Endothelial cell of umbilical vein (primary cell): ENCODE measurements around the gene POLR2E. TPM values are rescaled to one million over a fixed set of nuclear protein-coding genes. Genes with fewer than 3 reads are reported as not detected.

Experiments used
- BruUV-seq: library from RNA; stranded (reverse); fragments of 400-500 nt; replicated peaks from 2 replicates; lab custom pipeline; 2021; lab: Mats Ljungman, UMichigan
- CTCF ChIA-PET: fragments of 300-600, 350-600 bp; sonication (Branson Sonifier 250); formaldehyde crosslinking; loops from one replicate; lab custom pipeline; 2021; ENCODE audit warnings: antibody characterized with exemption, inconsistent platforms; lab: Charles Lee
- POLR2A ChIA-PET: fragments of 300-600, 350-600 bp; sonication (Branson Sonifier 250); formaldehyde crosslinking; loops from one replicate; lab custom pipeline; 2021; ENCODE audit warnings: antibody characterized with exemption, inconsistent platforms; lab: Charles Lee
- DNase-seq: peaks from one replicate; pipeline ENCODE4 v3.0.0-alpha.2; 2011; ENCODE audit warnings: low read depth, low spot score
- FAIRE-seq: peaks from 2 replicates; lab custom pipeline; 2011; peaks lifted over from hg19 to GRCh38; lab: Jason Lieb, UNC
- H2AFZ ChIP-seq: 2 replicates; pipeline ENCODE4 v1.6.0; 2012; ENCODE audit warnings: low read depth, low read length, control low read depth, inconsistent platforms
- H3K27ac ChIP-seq: 2 replicates; pipeline ENCODE4 v1.5.1; 2011; ENCODE audit warnings: low read depth, mild to moderate bottlenecking, control low read depth, low read length, moderate library complexity; ENCODE audit not compliant: insufficient read depth
- H3K27me3 ChIP-seq, 2 experiments: 2 replicates each; pipeline versions ENCODE4 v1.6.0 to v1.6.1; 2011; ENCODE audit warnings: low read length in 2 of 2, mixed read lengths in 1 of 2; ENCODE audit not compliant: control insufficient read depth in 2 of 2, insufficient read depth in 2 of 2
- H3K36me3 ChIP-seq, 2 experiments: 2 replicates in 1 of 2; 3 replicates in 1 of 2; pipeline ENCODE4 v1.5.1; 2011; ENCODE audit warnings: low read length in 2 of 2, mild to moderate bottlenecking in 1 of 2, moderate library complexity in 1 of 2; ENCODE audit not compliant: control insufficient read depth in 2 of 2, insufficient read depth in 2 of 2; ENCODE audit errors: extremely low read depth in 1 of 2
- H3K4me1 ChIP-seq: 3 replicates; pipeline ENCODE4 v1.5.1; 2011; ENCODE audit warnings: mild to moderate bottlenecking, low read length; ENCODE audit not compliant: control insufficient read depth, insufficient read depth; ENCODE audit errors: extremely low read depth
- H3K4me2 ChIP-seq: 2 replicates; pipeline ENCODE4 v1.6.1; 2011; ENCODE audit warnings: low read length, control low read depth, mixed read lengths; ENCODE audit not compliant: insufficient read depth
- H3K4me3 ChIP-seq, 3 experiments: fragments of 200-600 bp in 1 of 3; sonication (generic), shearing (Covaris generic) in 1 of 3; replicated peaks in 1 of 3; 2 replicates each; pipeline ENCODE4 v1.5.1; 2011 to 2016; ENCODE audit warnings: control low read depth in 3 of 3, low read length in 3 of 3, mild to moderate bottlenecking in 2 of 3, inconsistent platforms in 1 of 3, low read depth in 1 of 3, moderate library complexity in 1 of 3; ENCODE audit not compliant: insufficient read depth in 1 of 3
- H3K79me2 ChIP-seq: 2 replicates; pipeline ENCODE4 v1.6.0; 2012; ENCODE audit warnings: low read length, inconsistent platforms; ENCODE audit not compliant: control insufficient read depth, insufficient read depth
- H3K9ac ChIP-seq: replicated peaks from 2 replicates; pipeline ENCODE3; 2011; ENCODE audit warnings: low read length, control low read depth; ENCODE audit not compliant: insufficient read depth; ENCODE audit errors: extremely low read depth
- H3K9me1 ChIP-seq: replicated peaks from 3 replicates; pipeline ENCODE4 v1.6.0; 2011; ENCODE audit warnings: mild to moderate bottlenecking, low read length; ENCODE audit not compliant: control insufficient read depth, insufficient read depth; ENCODE audit errors: extremely low read depth
- H3K9me3 ChIP-seq: replicated peaks from 2 replicates; pipeline ENCODE4 v1.5.1; 2012; ENCODE audit warnings: low read length, inconsistent platforms; ENCODE audit not compliant: control insufficient read depth, insufficient read depth
- H4K20me1 ChIP-seq: replicated peaks from 2 replicates; pipeline ENCODE3; 2011; ENCODE audit warnings: mild to moderate bottlenecking, low read length; ENCODE audit not compliant: control insufficient read depth, insufficient read depth; ENCODE audit errors: extremely low read depth
- EZH2 ChIP-seq: IDR thresholded peaks from 2 replicates; pipeline ENCODE4 v1.6.1; 2012; ENCODE audit warnings: borderline replicate concordance, low read depth, mild to moderate bottlenecking, moderate library complexity, low read length, inconsistent platforms; ENCODE audit not compliant: severe bottlenecking
- FOS ChIP-seq: IDR thresholded peaks from 2 replicates; pipeline ENCODE4 v1.6.1; 2011; ENCODE audit warnings: mild to moderate bottlenecking, low read length, moderate library complexity, borderline replicate concordance; ENCODE audit not compliant: insufficient read depth
- GATA2 ChIP-seq: IDR thresholded peaks from 2 replicates; pipeline ENCODE4 v1.7.0; 2011; ENCODE audit warnings: low read depth, mild to moderate bottlenecking, moderate library complexity, mixed read lengths, low read length; ENCODE audit not compliant: insufficient read length, insufficient read depth
- JUN ChIP-seq: IDR thresholded peaks from 2 replicates; pipeline ENCODE4 v1.6.1; 2011; ENCODE audit warnings: borderline replicate concordance, low read depth; ENCODE audit not compliant: insufficient read length, insufficient read depth
- MYC ChIP-seq: IDR thresholded peaks from one replicate; pipeline ENCODE4 v1.6.1; 2011; ENCODE audit warnings: mild to moderate bottlenecking, low read depth, low read length
- POLR2A ChIP-seq: IDR thresholded peaks from 2 replicates; pipeline ENCODE4 v1.6.1; 2012; ENCODE audit warnings: low read depth, mild to moderate bottlenecking, control low read depth, low read length
- POLR2AphosphoS5 ChIP-seq: IDR thresholded peaks from 2 replicates; pipeline ENCODE4 v1.6.1; 2012; ENCODE audit warnings: low read depth, mild to moderate bottlenecking, control low read depth, low read length, moderate library complexity; ENCODE audit not compliant: insufficient read depth
- dilution Hi-C: fragments of 300-500 bp; cut with MboI; formaldehyde crosslinking; loops from one replicate; pipeline ENCODE4 v1.15.0; 2019; ENCODE audit warnings: low sequenced_read_pairs; ENCODE audit not compliant: extremely low pct_ligation_motif_present
- intact Hi-C: fragments of 100-400 bp; cut with micrococcal nuclease; formaldehyde crosslinking; loops from one replicate; pipeline ENCODE4 v1.10.0; 2022
- polyA plus RNA-seq, 4 experiments: library from polyadenylated mRNA; depleted of rRNA in 3 of 4; stranded (reverse) in 3 of 4; unstranded in 1 of 4; fragments of >200 nt; gene quantifications; 2 replicates each; pipeline versions ENCODE4 v1.2.1 to v1.2.3, GENCODE V29; 2011 to 2012; ENCODE audit warnings: missing spikeins in 1 of 4
- total RNA-seq: library from RNA; stranded (reverse); gene quantifications from 2 replicates; pipeline ENCODE4 v1.2.3, GENCODE V29; 2021
- TF ChIP-seq, protein P1 (sequence below), 2 donors: IDR thresholded peaks; 1 replicate in 1 of 2; 2 replicates in 1 of 2; pipeline ENCODE4 v1.5.1; 2011; ENCODE audit warnings: low read length in 2 of 2, mild to moderate bottlenecking in 2 of 2, moderate library complexity in 2 of 2, control low read depth in 1 of 2, inconsistent platforms in 1 of 2, low read depth in 1 of 2; ENCODE audit not compliant: insufficient read depth in 1 of 2; ENCODE audit errors: extremely low read depth in 1 of 2
- TF ChIP-seq, protein P2 (sequence below): IDR thresholded peaks from 2 replicates; pipeline ENCODE4 v1.6.1; 2011; ENCODE audit not compliant: insufficient read depth, insufficient read length

POLR2E gene
- total and polyA plus RNA-seq, 2 donors (not counting 3 experiments of a cell fraction or from before 2014, with no cell fraction given) = 272 to 344 TPM

DNA sequence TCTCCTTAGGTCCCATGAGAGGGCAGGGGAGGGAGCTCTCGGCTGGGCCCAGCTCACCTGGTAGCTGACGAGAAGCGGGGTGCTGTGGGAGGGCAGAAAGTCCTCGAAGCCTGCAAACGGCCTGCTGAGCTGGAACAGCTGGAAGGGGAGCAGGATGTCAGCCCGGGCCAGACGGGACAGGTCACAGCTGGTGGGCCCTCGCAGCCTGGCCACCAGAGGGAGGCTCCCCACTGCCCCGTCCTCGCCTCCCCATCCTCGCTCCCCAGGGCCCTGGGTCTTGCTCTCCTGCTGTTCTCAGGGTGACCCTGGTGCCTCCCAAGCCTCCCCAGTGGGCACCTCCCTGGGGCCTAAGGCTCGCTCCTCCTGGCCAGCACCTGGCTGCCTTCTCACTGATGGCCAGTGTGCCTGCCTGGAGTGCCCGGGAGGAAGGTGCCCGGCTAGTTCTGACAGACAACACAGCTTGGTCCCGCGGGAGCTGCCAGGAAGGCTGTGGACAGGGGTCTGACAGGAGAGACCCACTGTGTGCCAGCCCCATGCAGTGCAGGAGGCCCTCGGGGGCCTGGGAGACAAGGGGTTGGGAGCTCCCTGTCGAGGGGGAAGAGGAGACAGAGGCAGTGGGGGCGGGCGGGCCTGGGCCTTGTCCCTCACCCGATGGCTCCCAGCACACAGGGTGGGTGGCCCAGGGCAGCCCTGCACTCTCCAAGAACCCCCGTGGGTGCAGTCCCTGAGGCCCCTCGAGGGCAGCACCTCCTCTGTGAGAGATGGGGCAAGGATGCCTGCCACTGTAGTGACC, 28.9 kb upstream of the POLR2E start:
- no peak overlapping the region for H3K27ac ChIP-seq
- H4K20me1 ChIP-seq = no peaks in the 10 kb centered on the region
- H3K4me1 ChIP-seq = peaks cover 15% of the 10 kb centered on the region
- no peak for DNase-seq
- H3K4me3 ChIP-seq = no peak overlapping the region
- no peaks in the 10 kb centered on the region for H3K9me3 ChIP-seq
- H3K9ac ChIP-seq = no peak overlapping the region
- ChIA-PET CTCF (interaction anchor here (2.2 kb wide), 1 partner anchor 11 kb away, joined by 15 read pairs; no protein-coding TSS in a partner anchor), POLR2A (interaction anchor here (0.7 kb wide), 1 partner anchor 23 kb away, joined by 3 read pairs; no protein-coding TSS in a partner anchor)
- no peaks in the 10 kb centered on the region for H3K27me3 ChIP-seq
- TF ChIP-seq, protein P1, sequence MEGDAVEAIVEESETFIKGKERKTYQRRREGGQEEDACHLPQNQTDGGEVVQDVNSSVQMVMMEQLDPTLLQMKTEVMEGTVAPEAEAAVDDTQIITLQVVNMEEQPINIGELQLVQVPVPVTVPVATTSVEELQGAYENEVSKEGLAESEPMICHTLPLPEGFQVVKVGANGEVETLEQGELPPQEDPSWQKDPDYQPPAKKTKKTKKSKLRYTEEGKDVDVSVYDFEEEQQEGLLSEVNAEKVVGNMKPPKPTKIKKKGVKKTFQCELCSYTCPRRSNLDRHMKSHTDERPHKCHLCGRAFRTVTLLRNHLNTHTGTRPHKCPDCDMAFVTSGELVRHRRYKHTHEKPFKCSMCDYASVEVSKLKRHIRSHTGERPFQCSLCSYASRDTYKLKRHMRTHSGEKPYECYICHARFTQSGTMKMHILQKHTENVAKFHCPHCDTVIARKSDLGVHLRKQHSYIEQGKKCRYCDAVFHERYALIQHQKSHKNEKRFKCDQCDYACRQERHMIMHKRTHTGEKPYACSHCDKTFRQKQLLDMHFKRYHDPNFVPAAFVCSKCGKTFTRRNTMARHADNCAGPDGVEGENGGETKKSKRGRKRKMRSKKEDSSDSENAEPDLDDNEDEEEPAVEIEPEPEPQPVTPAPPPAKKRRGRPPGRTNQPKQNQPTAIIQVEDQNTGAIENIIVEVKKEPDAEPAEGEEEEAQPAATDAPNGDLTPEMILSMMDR (IDR thresholded peaks at IDR 0.05; ENCODE audit: extremely low read depth in 1 of 2, insufficient read depth in 1 of 2, low read depth in 1 of 2, low read length in 2 of 2) = no peak
- no peak for TF ChIP-seq EZH2
- TF ChIP-seq, protein P2, sequence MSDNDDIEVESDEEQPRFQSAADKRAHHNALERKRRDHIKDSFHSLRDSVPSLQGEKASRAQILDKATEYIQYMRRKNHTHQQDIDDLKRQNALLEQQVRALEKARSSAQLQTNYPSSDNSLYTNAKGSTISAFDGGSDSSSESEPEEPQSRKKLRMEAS = no peak
- no peak for TF ChIP-seq MYC
- no peak for TF ChIP-seq POLR2A
- no peak for TF ChIP-seq POLR2AphosphoS5
- no peak for TF ChIP-seq JUN
- no peak for TF ChIP-seq GATA2
- no peak for TF ChIP-seq FOS
- H3K36me3 ChIP-seq = peaks cover 22 to 54% of the 10 kb centered on the region in 2 experiments
- peaks cover 32% of the 10 kb centered on the region for H3K79me2 ChIP-seq
- dilution Hi-C loops = no loop called here
- FAIRE-seq = no peak
- no peaks in the 10 kb centered on the region for H3K9me1 ChIP-seq
- no peak overlapping the region for H3K4me2 ChIP-seq
- BruUV-seq = no TSS peak
- H2AFZ ChIP-seq = no peak overlapping the region
- intact Hi-C loops = loop anchor here (1.0 to 2.0 kb wide), 2 partner anchors 11 to 51 kb away; partner anchors contain the start of gene SBNO2
